ENCODE data around the gene NR0B2. TPM values are rescaled to one million over a fixed set of nuclear protein-coding genes. Genes with fewer than 3 reads are reported as not detected.

NR0B2 gene
- polyA plus RNA-seq, 1 donor (not counting 4 experiments of a cell fraction or from before 2014, with no cell fraction given): not detected

DNA sequence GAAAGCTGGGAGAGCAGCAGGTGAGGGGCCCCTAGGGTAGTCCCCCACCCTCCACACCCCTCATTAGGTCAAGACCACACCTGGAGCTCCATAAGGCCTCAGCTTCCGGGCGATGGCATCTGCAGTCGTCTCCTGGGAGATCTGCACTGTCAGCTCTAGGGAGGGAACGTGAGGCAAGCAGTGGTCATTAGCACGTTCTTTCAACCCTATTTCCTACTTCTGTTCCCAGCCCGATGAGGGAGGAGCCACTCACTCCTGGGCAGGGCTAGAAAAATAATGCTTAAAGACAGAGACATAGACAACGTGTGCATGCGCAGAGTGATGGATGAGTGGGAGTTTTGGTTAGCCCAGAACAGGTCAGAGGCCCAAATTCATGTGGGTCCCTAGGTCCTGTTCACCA lies 36.8 kb upstream of the NR0B2 start:
- DNase-seq (ENCODE audit: low read depth, low spot score) (no peak), FAIRE-seq (no peak)
- H3K4me2 ChIP-seq (ENCODE audit: control insufficient read depth, extremely low read depth, insufficient read depth, low read depth, low read length): no peak overlapping the region
- H3K27me3 ChIP-seq (ENCODE audit: control insufficient read depth, extremely low read depth, insufficient read depth, low read length): no peaks in the 10 kb centered on the region
- dilution Hi-C loops (cut with MboI; ENCODE audit: extremely low pct_ligation_motif_present, low sequenced_read_pairs): no loop called here
- H3K79me2 ChIP-seq (ENCODE audit: control insufficient read depth, insufficient read depth, low read length): peaks cover 18% of the 10 kb centered on the region
- no peak overlapping the region for H3K4me3 ChIP-seq (ENCODE audit: control insufficient read depth in 2 of 3, extremely low read depth in 1 of 3, insufficient read depth in 2 of 3, low read depth in 1 of 3, low read length in 3 of 3)
- no peaks in the 10 kb centered on the region for H3K9me3 ChIP-seq (ENCODE audit: control insufficient read depth, low read depth, low read length)
- H3K4me1 ChIP-seq (ENCODE audit: control insufficient read depth, extremely low read depth, insufficient read depth, low read length): peaks cover 8% of the 10 kb centered on the region
- H3K36me3 ChIP-seq (ENCODE audit: control insufficient read depth in 2 of 2, extremely low read depth in 1 of 2, insufficient read depth in 2 of 2, low read length in 2 of 2): peaks cover 25 to 40% of the 10 kb centered on the region in 2 experiments
- no peak overlapping the region for H2AFZ ChIP-seq (ENCODE audit: control insufficient read depth, low read length)
- no peak overlapping the region for H3K9ac ChIP-seq (ENCODE audit: control insufficient read depth, extremely low read depth, insufficient read depth, low read length)
- no peak for TF ChIP-seq EZH2 (IDR thresholded peaks at IDR 0.05; ENCODE audit: low read length)
- TF ChIP-seq, protein P1, sequence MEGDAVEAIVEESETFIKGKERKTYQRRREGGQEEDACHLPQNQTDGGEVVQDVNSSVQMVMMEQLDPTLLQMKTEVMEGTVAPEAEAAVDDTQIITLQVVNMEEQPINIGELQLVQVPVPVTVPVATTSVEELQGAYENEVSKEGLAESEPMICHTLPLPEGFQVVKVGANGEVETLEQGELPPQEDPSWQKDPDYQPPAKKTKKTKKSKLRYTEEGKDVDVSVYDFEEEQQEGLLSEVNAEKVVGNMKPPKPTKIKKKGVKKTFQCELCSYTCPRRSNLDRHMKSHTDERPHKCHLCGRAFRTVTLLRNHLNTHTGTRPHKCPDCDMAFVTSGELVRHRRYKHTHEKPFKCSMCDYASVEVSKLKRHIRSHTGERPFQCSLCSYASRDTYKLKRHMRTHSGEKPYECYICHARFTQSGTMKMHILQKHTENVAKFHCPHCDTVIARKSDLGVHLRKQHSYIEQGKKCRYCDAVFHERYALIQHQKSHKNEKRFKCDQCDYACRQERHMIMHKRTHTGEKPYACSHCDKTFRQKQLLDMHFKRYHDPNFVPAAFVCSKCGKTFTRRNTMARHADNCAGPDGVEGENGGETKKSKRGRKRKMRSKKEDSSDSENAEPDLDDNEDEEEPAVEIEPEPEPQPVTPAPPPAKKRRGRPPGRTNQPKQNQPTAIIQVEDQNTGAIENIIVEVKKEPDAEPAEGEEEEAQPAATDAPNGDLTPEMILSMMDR (optimal IDR thresholded peaks at IDR 0.05 in 1 of 3, IDR thresholded peaks at IDR 0.05 in 1 of 3, conservative IDR thresholded peaks at IDR 0.05 in 1 of 3; ENCODE audit: extremely low read depth in 1 of 3, insufficient read depth in 2 of 3, low read length in 3 of 3): no peak
- H3K9me1 ChIP-seq (ENCODE audit: control insufficient read depth, extremely low read depth, insufficient read depth, low read length): no peaks in the 10 kb centered on the region
- no peak overlapping the region for H3K27ac ChIP-seq (ENCODE audit: control insufficient read depth, insufficient read depth, low read length)
- peaks cover 12% of the 10 kb centered on the region for H4K20me1 ChIP-seq (ENCODE audit: control insufficient read depth, extremely low read depth, insufficient read depth, low read length)

DNA sequence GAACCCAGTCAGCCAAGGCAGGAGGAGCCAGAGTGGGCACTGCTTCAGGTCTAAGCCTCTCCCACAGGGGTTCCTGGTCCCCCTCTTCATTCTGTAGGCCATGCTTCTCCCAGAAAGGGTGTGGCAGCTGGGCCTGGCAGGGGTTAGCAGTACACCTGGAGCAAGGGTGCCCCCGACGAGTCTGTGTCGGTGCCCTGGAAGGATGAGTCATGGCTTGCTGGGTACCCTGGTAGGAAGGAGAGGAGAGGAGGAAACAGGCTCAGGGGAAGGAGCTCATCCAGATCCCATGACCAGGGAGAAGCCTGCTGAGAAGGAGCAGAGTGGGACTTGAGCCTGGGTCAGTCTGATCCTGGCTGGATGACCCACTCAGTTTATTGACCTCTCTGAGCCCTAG lies 36.1 kb upstream of the NR0B2 start:
- Histone ChIP-seq H3K4me3 (ENCODE audit: control insufficient read depth in 2 of 3, extremely low read depth in 1 of 3, insufficient read depth in 2 of 3, low read depth in 1 of 3, low read length in 3 of 3) (no peak overlapping the region), H3K9me3 (ENCODE audit: control insufficient read depth, low read depth, low read length) (no peaks in the 10 kb centered on the region), H4K20me1 (ENCODE audit: control insufficient read depth, extremely low read depth, insufficient read depth, low read length) (peaks cover 12% of the 10 kb centered on the region), H3K27me3 (ENCODE audit: control insufficient read depth, extremely low read depth, insufficient read depth, low read length) (no peaks in the 10 kb centered on the region), H2AFZ (ENCODE audit: control insufficient read depth, low read length) (no peak overlapping the region), H3K9ac (ENCODE audit: control insufficient read depth, extremely low read depth, insufficient read depth, low read length) (no peak overlapping the region), H3K79me2 (ENCODE audit: control insufficient read depth, insufficient read depth, low read length) (peaks cover 13% of the 10 kb centered on the region), H3K27ac (ENCODE audit: control insufficient read depth, insufficient read depth, low read length) (no peak overlapping the region), H3K36me3 (ENCODE audit: control insufficient read depth in 2 of 2, extremely low read depth in 1 of 2, insufficient read depth in 2 of 2, low read length in 2 of 2) (peaks cover 30 to 46% of the 10 kb centered on the region in 2 experiments), H3K4me1 (ENCODE audit: control insufficient read depth, extremely low read depth, insufficient read depth, low read length) (peaks cover 8% of the 10 kb centered on the region), H3K4me2 (ENCODE audit: control insufficient read depth, extremely low read depth, insufficient read depth, low read depth, low read length) (no peak overlapping the region), H3K9me1 (ENCODE audit: control insufficient read depth, extremely low read depth, insufficient read depth, low read length) (no peaks in the 10 kb centered on the region)
- TF ChIP-seq, protein P1 (optimal IDR thresholded peaks at IDR 0.05 in 1 of 3, IDR thresholded peaks at IDR 0.05 in 1 of 3, conservative IDR thresholded peaks at IDR 0.05 in 1 of 3; ENCODE audit: extremely low read depth in 1 of 3, insufficient read depth in 2 of 3, low read length in 3 of 3): no peak
- no peak for TF ChIP-seq EZH2 (IDR thresholded peaks at IDR 0.05; ENCODE audit: low read length)
- dilution Hi-C loops (cut with MboI; ENCODE audit: extremely low pct_ligation_motif_present, low sequenced_read_pairs): no loop called here
- FAIRE-seq (no peak), DNase-seq (ENCODE audit: low read depth, low spot score) (no peak)
